NT2/D1 (cell line): ENCODE results near the gene GAP43.

Source experiments
- YY1 ChIP-seq: IDR thresholded peaks from 2 replicates; pipeline ENCODE4 v1.6.1; 2011; ENCODE audit not compliant: insufficient read length, insufficient read depth
- ZNF274 ChIP-seq: IDR thresholded peaks from 2 replicates; pipeline ENCODE4 v1.6.1; 2011; ENCODE audit warnings: mild to moderate bottlenecking, low read depth, low read length

GRCh38 chr3:115709093-115709492 is 85.8 kb downstream of the GAP43 start:
- no peak for TF ChIP-seq ZNF274
- TF ChIP-seq YY1 = no peak
